HepG2 (cell line): ENCODE results near the gene ADCY5. TPM values are rescaled to one million over a fixed set of nuclear protein-coding genes. Genes with fewer than 3 reads are reported as not detected.

Source experiments
- ATAC-seq: fragments of 200-7000 bp; cut with Tn5 transposase; 3 replicates; pipeline ENCODE4 v1.9.1; 2020; ENCODE audit warnings: mild to moderate bottlenecking, moderate library complexity
- BruUV-seq: library from RNA; stranded (reverse); fragments of 400-500 nt; replicated peaks from 2 replicates; lab custom pipeline; 2021; lab: Mats Ljungman, UMichigan
- CTCF ChIA-PET: fragments of 300-600 bp; formaldehyde crosslinking; extraction: SDS; loops from one replicate; lab custom pipeline; 2021; ENCODE audit warnings: low total read pairs, inconsistent platforms, low intra/inter-chr PET ratio; lab: Yijun Ruan, JAX
- POLR2A ChIA-PET: fragments of 350-600 bp; sonication (Branson Sonifier 250); formaldehyde crosslinking; loops from one replicate; lab custom pipeline; 2020; ENCODE audit warnings: antibody characterized with exemption, inconsistent platforms; lab: Yijun Ruan, JAX
- DNase-seq: peaks from one replicate; pipeline ENCODE4 v3.0.0-alpha.2; 2015; ENCODE audit warnings: low spot score
- FAIRE-seq: peaks from 3 replicates; lab custom pipeline; 2011; peaks lifted over from hg19 to GRCh38; lab: Jason Lieb, UNC
- H2AFZ ChIP-seq: one replicate; pipeline ENCODE4 v1.6.1; 2011; ENCODE audit warnings: low read length, inconsistent platforms
- H3K27ac ChIP-seq: fragments of 300-600 bp; 3 replicates; pipeline ENCODE4 v1.8.0; 2011; ENCODE audit warnings: mixed run types, mild to moderate bottlenecking, mixed read lengths, low read length, inconsistent platforms; ENCODE audit not compliant: insufficient read depth; ENCODE audit errors: extremely low read length
- H3K27me3 ChIP-seq, 2 experiments: fragments of 200-600 bp in 1 of 2; 2 replicates in 1 of 2; 3 replicates in 1 of 2; pipeline versions ENCODE4 v1.6.0 to v1.8.0; 2011; ENCODE audit warnings: low read length in 2 of 2, mild to moderate bottlenecking in 2 of 2, moderate library complexity in 2 of 2, inconsistent platforms in 1 of 2; ENCODE audit not compliant: insufficient read depth in 2 of 2, control insufficient read depth in 1 of 2
- H3K36me3 ChIP-seq, 2 experiments: fragments of 200-600 bp in 1 of 2; replicated peaks in 1 of 2; 2 replicates in 1 of 2; 3 replicates in 1 of 2; pipeline versions ENCODE4 v1.5.1 to v1.8.0; 2011; ENCODE audit warnings: low read length in 2 of 2, inconsistent platforms in 1 of 2; ENCODE audit not compliant: insufficient read depth in 2 of 2, control insufficient read depth in 1 of 2
- H3K4me1 ChIP-seq: 2 replicates; pipeline ENCODE4 v1.5.1; 2012; ENCODE audit warnings: low read length, inconsistent platforms; ENCODE audit not compliant: insufficient read depth
- H3K4me2 ChIP-seq: 2 replicates; pipeline ENCODE4 v1.6.0; 2011; ENCODE audit warnings: low read depth, low read length, inconsistent platforms
- H3K4me3 ChIP-seq, 3 experiments: fragments of 200-600 bp in 1 of 3; sonication (generic), shearing (Covaris generic) in 1 of 3; replicated peaks in 1 of 3; 2 replicates each; pipeline ENCODE4 v1.5.1; 2011 to 2016; ENCODE audit warnings: low read length in 3 of 3, inconsistent platforms in 2 of 3, low read depth in 2 of 3, mild to moderate bottlenecking in 2 of 3, control low read depth in 1 of 3, mixed read lengths in 1 of 3; ENCODE audit not compliant: insufficient read depth in 1 of 3
- H3K79me2 ChIP-seq: one replicate; pipeline ENCODE4 v1.6.1; 2011; ENCODE audit warnings: low read length, inconsistent platforms; ENCODE audit not compliant: insufficient read depth
- H3K9ac ChIP-seq: 2 replicates; pipeline ENCODE4 v1.6.0; 2011; ENCODE audit warnings: mild to moderate bottlenecking, low read depth, low read length, inconsistent platforms; ENCODE audit not compliant: insufficient read depth
- H3K9me3 ChIP-seq: 2 replicates; pipeline ENCODE4 v1.5.1; 2012; ENCODE audit warnings: mild to moderate bottlenecking, low read length
- H4K20me1 ChIP-seq: 2 replicates; pipeline ENCODE4 v1.6.0; 2011; ENCODE audit warnings: inconsistent platforms, mild to moderate bottlenecking, low read length, moderate library complexity; ENCODE audit not compliant: insufficient read depth
- ATM ChIP-seq: fragments of 450-650 bp; IDR thresholded peaks from 2 replicates; pipeline ENCODE4 v1.7.1; 2017; ENCODE audit warnings: mild to moderate bottlenecking, borderline replicate concordance
- CBX1 ChIP-seq: IDR thresholded peaks from one replicate; pipeline ENCODE4 v1.6.1; 2016; ENCODE audit warnings: antibody characterized with exemption, low read depth
- CCDC6 ChIP-seq: sonication (generic); formaldehyde crosslinking; IDR thresholded peaks from 2 replicates; pipeline ENCODE4 v1.8.1; 2022; ENCODE audit warnings: mild to moderate bottlenecking, missing genetic modification reagents, moderate library complexity
- FOXK1 ChIP-seq: sonication (generic); formaldehyde crosslinking; IDR thresholded peaks from 2 replicates; pipeline ENCODE4 v1.4.0; 2020; ENCODE audit warnings: low read depth, missing genetic modification reagents, borderline replicate concordance
- FOXO1 ChIP-seq: sonication (generic); formaldehyde crosslinking; IDR thresholded peaks from 2 replicates; pipeline ENCODE4 v1.4.0; 2020; ENCODE audit warnings: missing genetic modification reagents
- HIVEP1 ChIP-seq: sonication (generic); formaldehyde crosslinking; IDR thresholded peaks from 2 replicates; pipeline ENCODE4 v1.4.0; 2020; ENCODE audit warnings: mild to moderate bottlenecking, missing genetic modification reagents
- HOXA5 ChIP-seq: sonication (generic); formaldehyde crosslinking; IDR thresholded peaks from 2 replicates; pipeline ENCODE4 v1.4.0; 2020; ENCODE audit warnings: missing genetic modification reagents
- JARID2 ChIP-seq: sonication (generic); formaldehyde crosslinking; IDR thresholded peaks from 2 replicates; pipeline ENCODE4 v1.8.1; 2023; ENCODE audit warnings: missing genetic modification reagents, inconsistent platforms; ENCODE audit not compliant: insufficient replicate concordance
- MIXL1 ChIP-seq: IDR thresholded peaks from 2 replicates; pipeline ENCODE4 v1.6.1; 2016
- NFATC3 ChIP-seq: sonication (generic); formaldehyde crosslinking; IDR thresholded peaks from 2 replicates; pipeline ENCODE4 v1.5.1; 2020; ENCODE audit warnings: mild to moderate bottlenecking, missing genetic modification reagents
- PAX8 ChIP-seq: sonication (generic); formaldehyde crosslinking; IDR thresholded peaks from 2 replicates; pipeline ENCODE4 v1.8.0; 2022; ENCODE audit warnings: mild to moderate bottlenecking, missing genetic modification reagents, borderline replicate concordance
- RBM22 ChIP-seq: fragments of 200-400 bp; formaldehyde crosslinking; optimal IDR thresholded peaks from 2 replicates; pipeline ENCODE3; 2017; ENCODE audit warnings: mild to moderate bottlenecking, low read length, moderate library complexity
- REL ChIP-seq: sonication (generic); formaldehyde crosslinking; conservative IDR thresholded peaks from 2 replicates; pipeline ENCODE4 v1.8.0; 2022; ENCODE audit warnings: mild to moderate bottlenecking, missing genetic modification reagents, moderate library complexity
- SAP130 ChIP-seq: IDR thresholded peaks from 2 replicates; pipeline ENCODE4 v1.6.1; 2016; ENCODE audit warnings: low read depth
- ZFYVE20 ChIP-seq: sonication (generic); formaldehyde crosslinking; IDR thresholded peaks from 2 replicates; pipeline ENCODE4 v1.8.0; 2023; ENCODE audit warnings: low read depth, mild to moderate bottlenecking, moderate library complexity, missing genetic modification reagents, borderline replicate concordance
- ZKSCAN5 ChIP-seq: sonication (generic); formaldehyde crosslinking; IDR thresholded peaks from 2 replicates; pipeline ENCODE4 v1.5.1; 2020; ENCODE audit warnings: mild to moderate bottlenecking, missing genetic modification reagents
- ZNF160 ChIP-seq: sonication (generic); formaldehyde crosslinking; IDR thresholded peaks from 2 replicates; pipeline ENCODE4 v1.8.0; 2022; ENCODE audit warnings: mild to moderate bottlenecking, inconsistent platforms, missing genetic modification reagents
- ZNF564 ChIP-seq: sonication (generic); formaldehyde crosslinking; IDR thresholded peaks from 2 replicates; pipeline ENCODE4 v1.8.1; 2023; ENCODE audit warnings: mild to moderate bottlenecking, missing genetic modification reagents
- ZNF788 ChIP-seq: sonication (generic); formaldehyde crosslinking; IDR thresholded peaks from 2 replicates; pipeline ENCODE4 v1.5.0; 2020; ENCODE audit warnings: mild to moderate bottlenecking, missing genetic modification reagents, borderline replicate concordance
- WGBS: methylation state at CpG from one replicate; pipeline ENCODE4 v1.1.6; 2017; ENCODE audit warnings: low lambda C conversion rate; 5-methylcytosine and 5-hydroxymethylcytosine counted together
- in situ Hi-C: cut with HindIII; loops from 2 replicates; pipeline ENCODE4 v1.10.0; 2017; ENCODE audit warnings: low pct_unique_long_range_greater_than_20kb; ENCODE audit not compliant: extremely low pct_ligation_motif_present
- intact Hi-C: fragments of 100-400 bp; cut with micrococcal nuclease; formaldehyde crosslinking; loops from one replicate; pipeline ENCODE4 v1.10.0; 2022; ENCODE audit not compliant: unreplicated experiment
- polyA plus RNA-seq, 8 experiments: library from polyadenylated mRNA; depleted of rRNA in 3 of 8; stranded (reverse) in 7 of 8; unstranded in 1 of 8; fragments of >200 nt; fragmentation: Illumina TruSeq in 4 of 8; extraction: Trizol in 4 of 8; gene quantifications; 2 replicates each; pipeline versions ENCODE4 v1.2.1 to v1.2.3, GENCODE V29; 2011 to 2016; ENCODE audit warnings: low read depth in 4 of 8, missing spikeins in 1 of 8, mixed read lengths in 1 of 8; ENCODE audit not compliant: insufficient read depth in 1 of 8
- total RNA-seq, 5 experiments: library from RNA; depleted of rRNA; stranded (reverse); fragments of >200 nt; fragmentation: Illumina TruSeq; extraction: Trizol; gene quantifications; 2 replicates each; pipeline ENCODE4 v1.2.3, GENCODE V29; 2016; ENCODE audit warnings: low read depth in 1 of 5
- TF ChIP-seq, protein P1 (sequence below): sonication (generic); formaldehyde crosslinking; IDR thresholded peaks from 2 replicates; pipeline ENCODE4 v1.4.0; 2020; ENCODE audit warnings: missing genetic modification reagents
- TF ChIP-seq, protein P2 (sequence below): sonication (generic); formaldehyde crosslinking; IDR thresholded peaks from 2 replicates; pipeline ENCODE4 v1.5.0; 2020; ENCODE audit warnings: missing genetic modification reagents
- TF ChIP-seq, protein P3 (sequence below): sonication (generic); formaldehyde crosslinking; IDR thresholded peaks from 2 replicates; pipeline ENCODE4 v1.8.0; 2022; ENCODE audit warnings: missing genetic modification reagents, mild to moderate bottlenecking, inconsistent platforms, borderline replicate concordance

ADCY5 gene
- total and polyA plus RNA-seq, 2 of the 13 experiments (the other 11 are each of a cell fraction or from before 2014, with no cell fraction given): not detected

- no peak for TF ChIP-seq HIVEP1 (CRISPR knock-in tag)
- no peak for TF ChIP-seq PAX8 (CRISPR knock-in tag)
- TF ChIP-seq, protein P1, sequence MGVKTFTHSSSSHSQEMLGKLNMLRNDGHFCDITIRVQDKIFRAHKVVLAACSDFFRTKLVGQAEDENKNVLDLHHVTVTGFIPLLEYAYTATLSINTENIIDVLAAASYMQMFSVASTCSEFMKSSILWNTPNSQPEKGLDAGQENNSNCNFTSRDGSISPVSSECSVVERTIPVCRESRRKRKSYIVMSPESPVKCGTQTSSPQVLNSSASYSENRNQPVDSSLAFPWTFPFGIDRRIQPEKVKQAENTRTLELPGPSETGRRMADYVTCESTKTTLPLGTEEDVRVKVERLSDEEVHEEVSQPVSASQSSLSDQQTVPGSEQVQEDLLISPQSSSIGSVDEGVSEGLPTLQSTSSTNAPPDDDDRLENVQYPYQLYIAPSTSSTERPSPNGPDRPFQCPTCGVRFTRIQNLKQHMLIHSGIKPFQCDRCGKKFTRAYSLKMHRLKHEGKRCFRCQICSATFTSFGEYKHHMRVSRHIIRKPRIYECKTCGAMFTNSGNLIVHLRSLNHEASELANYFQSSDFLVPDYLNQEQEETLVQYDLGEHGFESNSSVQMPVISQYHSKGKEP (CRISPR knock-in tag): no peak
- no peak for TF ChIP-seq ATM
- TF ChIP-seq REL: no peak
Measured at GRCh38 chr3:123386477-123387040, 62.3 kb downstream of the ADCY5 start (continued).

GRCh38 chr3:123385981-123386380 is 62.9 kb downstream of the ADCY5 start:
- Histone ChIP-seq H3K9ac (no peak overlapping the region), H3K36me3 (no peaks in the 10 kb centered on the region), H3K27ac (no peak overlapping the region), H3K4me2 (no peak overlapping the region), H3K27me3 (peaks cover 6 to 43% of the 10 kb centered on the region in 2 experiments; a peak in 3 of 5 replicates), H3K79me2 (no peaks in the 10 kb centered on the region), H3K9me3 (no peaks in the 10 kb centered on the region), H2AFZ (no peak overlapping the region), H3K4me1 (no peaks in the 10 kb centered on the region), H3K4me3 (no peak overlapping the region), H4K20me1 (no peaks in the 10 kb centered on the region)
- CTCF ChIA-PET: no interaction called here
- 89% methylated on average over 3 of the region's 8 CpGs for WGBS
- BruUV-seq: no TSS peak
- intact Hi-C loops (no loop called here), in situ Hi-C loops (no loop called here)
- no peak for FAIRE-seq
- POLR2A ChIA-PET: no interaction called here
- no peak for ATAC-seq
- DNase-seq: no peak
- TF ChIP-seq RBM22 (no peak), JARID2 (CRISPR knock-in tag) (no peak), CCDC6 (CRISPR knock-in tag) (no peak), ZKSCAN5 (CRISPR knock-in tag) (no peak), MIXL1 (CRISPR knock-in tag) (no peak), FOXO1 (CRISPR knock-in tag) (no peak), CBX1 (no peak), HOXA5 (CRISPR knock-in tag) (no peak), SAP130 (CRISPR knock-in tag) (no peak), ZNF160 (CRISPR knock-in tag) (no peak), ZFYVE20 (CRISPR knock-in tag) (no peak), ZNF564 (no peak), FOXK1 (no peak), ZNF788 (CRISPR knock-in tag) (no peak), NFATC3 (no peak)
- TF ChIP-seq, protein P2, sequence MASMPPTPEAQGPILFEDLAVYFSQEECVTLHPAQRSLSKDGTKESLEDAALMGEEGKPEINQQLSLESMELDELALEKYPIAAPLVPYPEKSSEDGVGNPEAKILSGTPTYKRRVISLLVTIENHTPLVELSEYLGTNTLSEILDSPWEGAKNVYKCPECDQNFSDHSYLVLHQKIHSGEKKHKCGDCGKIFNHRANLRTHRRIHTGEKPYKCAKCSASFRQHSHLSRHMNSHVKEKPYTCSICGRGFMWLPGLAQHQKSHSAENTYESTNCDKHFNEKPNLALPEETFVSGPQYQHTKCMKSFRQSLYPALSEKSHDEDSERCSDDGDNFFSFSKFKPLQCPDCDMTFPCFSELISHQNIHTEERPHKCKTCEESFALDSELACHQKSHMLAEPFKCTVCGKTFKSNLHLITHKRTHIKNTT (CRISPR knock-in tag): no peak
- TF ChIP-seq, protein P3, sequence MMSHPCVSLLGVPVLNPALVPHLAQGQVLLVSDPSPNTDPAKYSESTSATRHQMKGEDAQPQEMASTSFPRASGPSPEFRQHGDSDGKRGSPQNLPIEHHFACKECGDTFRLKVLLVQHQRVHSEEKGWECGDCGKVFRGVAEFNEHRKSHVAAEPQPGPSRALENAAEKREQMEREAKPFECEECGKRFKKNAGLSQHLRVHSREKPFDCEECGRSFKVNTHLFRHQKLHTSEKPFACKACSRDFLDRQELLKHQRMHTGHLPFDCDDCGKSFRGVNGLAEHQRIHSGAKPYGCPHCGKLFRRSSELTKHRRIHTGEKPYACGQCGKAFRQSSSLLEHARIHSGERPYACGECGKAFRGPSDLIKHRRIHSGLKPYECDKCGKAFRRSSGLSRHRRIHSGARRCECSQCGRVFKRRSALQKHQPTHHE (CRISPR knock-in tag): no peak
